GM10248 (cell line): ENCODE results near the gene TMEM107.
A peak's percentile ranks its signal among the peaks of the same experiment; 100 is the strongest.

Experiments
- CTCF ChIA-PET: fragments of 300-600 bp; sonication (Branson Sonifier 250); formaldehyde crosslinking; extraction: SDS; loops from one replicate; lab custom pipeline; 2021; ENCODE audit warnings: antibody characterized with exemption; lab: Yijun Ruan, JAX
- POLR2A ChIA-PET: fragments of 350-650 bp; sonication (Branson Sonifier 250); formaldehyde crosslinking; extraction: SDS; loops from one replicate; lab custom pipeline; 2020; ENCODE audit warnings: antibody characterized with exemption; lab: Yijun Ruan, JAX
- DNase-seq: peaks from one replicate; pipeline ENCODE4 v3.0.0; 2012; ENCODE audit errors: extremely low spot score
- TF ChIP-seq, protein P1 (sequence below): IDR thresholded peaks from 2 replicates; pipeline ENCODE4 v1.5.1; 2012; ENCODE audit warnings: mild to moderate bottlenecking, low read depth; ENCODE audit errors: extremely low read depth, missing control alignments, control extremely low read depth

Gene TMEM107

DNA sequence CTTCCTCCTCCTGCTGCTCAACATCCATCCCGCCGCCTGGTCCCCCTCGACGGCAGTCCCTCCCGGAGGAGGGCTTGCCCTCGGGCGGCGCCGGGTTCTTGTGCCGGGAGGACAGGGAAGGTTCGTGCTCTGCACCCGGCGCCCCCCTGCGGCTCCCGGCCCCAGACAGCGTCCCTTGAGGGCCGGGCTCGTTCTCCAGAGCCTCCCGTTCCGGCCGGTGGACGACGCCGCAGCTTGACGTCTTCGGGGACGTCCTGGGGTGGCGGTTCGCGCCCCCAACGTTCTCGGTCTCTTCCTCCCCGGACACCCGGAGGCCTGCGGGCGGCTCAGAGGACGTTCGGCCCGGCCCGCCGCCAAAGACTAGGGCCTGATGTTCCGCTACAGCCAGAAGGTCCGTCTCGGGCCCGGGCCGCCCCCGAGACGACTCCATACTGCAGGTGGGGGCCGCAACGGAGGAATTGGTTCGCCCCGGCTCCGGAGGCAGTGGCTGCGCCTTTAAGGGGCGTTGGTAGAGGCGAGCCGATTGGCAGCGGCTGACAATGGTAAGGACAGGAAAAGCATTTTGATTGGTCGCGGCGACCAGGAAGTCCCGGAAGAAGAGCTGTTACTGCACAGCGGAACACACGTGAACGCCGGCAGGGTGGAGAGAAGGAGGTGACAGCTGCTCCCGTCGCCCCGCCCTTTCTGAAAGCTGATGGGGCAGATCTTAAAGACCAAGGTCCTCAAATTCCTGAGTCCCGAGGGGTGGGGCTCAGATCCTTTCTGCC lies 13.7 kb upstream of the TMEM107 start, which contains the start of gene BORCS6:
Gene BORCS6 (minus strand): TSS at position 470 of the 767 bp plus-strand sequence. CDS start 40 bp downstream, at position 430.
- DNase-seq: peak; percentile 91
- TF ChIP-seq, protein P1, sequence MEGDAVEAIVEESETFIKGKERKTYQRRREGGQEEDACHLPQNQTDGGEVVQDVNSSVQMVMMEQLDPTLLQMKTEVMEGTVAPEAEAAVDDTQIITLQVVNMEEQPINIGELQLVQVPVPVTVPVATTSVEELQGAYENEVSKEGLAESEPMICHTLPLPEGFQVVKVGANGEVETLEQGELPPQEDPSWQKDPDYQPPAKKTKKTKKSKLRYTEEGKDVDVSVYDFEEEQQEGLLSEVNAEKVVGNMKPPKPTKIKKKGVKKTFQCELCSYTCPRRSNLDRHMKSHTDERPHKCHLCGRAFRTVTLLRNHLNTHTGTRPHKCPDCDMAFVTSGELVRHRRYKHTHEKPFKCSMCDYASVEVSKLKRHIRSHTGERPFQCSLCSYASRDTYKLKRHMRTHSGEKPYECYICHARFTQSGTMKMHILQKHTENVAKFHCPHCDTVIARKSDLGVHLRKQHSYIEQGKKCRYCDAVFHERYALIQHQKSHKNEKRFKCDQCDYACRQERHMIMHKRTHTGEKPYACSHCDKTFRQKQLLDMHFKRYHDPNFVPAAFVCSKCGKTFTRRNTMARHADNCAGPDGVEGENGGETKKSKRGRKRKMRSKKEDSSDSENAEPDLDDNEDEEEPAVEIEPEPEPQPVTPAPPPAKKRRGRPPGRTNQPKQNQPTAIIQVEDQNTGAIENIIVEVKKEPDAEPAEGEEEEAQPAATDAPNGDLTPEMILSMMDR: peak; percentile 33
- ChIA-PET CTCF (interaction anchor here (0.7 to 4.3 kb wide), 13 partner anchors 10 to 129 kb away, joined by 3 to 30 read pairs (median 3); partner anchors contain the start of gene HES7), POLR2A (interaction anchor here (0.5 to 6.1 kb wide), 12 partner anchors 8 to 58 kb away, joined by 3 to 89 read pairs (median 3); partner anchors contain the start of genes AURKB and CTC1)

DNA sequence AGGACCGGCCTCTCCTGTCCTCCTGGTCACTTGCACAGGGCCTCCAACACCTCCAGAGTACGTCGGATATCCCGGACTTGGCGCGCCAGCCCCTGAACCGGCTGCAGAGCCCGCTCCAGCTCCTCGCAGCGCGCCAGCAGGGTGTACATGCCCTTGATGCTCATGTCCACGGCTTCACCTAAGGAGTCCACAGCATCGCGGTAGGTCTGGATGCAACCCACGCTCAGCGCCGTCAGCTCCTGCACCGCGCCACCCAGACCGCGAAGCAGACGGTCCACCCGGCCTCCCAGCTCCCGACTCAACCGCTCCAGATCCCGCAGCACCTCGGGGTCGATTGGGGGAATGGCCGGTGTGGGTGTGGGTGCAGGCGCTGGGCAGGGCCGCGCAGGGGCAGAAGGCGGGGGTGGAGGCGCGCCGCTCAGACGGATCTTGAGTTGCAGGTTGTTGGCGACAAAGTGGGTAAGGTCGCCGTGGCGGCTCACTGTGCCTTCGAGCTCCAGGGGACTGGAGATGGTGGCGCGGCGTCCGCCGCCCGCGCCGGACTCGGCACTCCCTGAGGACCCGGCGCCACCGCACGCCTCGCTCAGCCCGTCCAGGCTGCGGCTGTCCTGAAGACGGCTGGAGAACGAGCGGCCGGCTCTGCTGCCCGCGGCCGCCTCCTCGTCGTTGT lies 13.0 kb upstream of the TMEM107 start:
- no peak for DNase-seq
- ChIA-PET CTCF (interaction anchor here (0.6 to 4.3 kb wide), 9 partner anchors 11 to 128 kb away, joined by 3 to 30 read pairs (median 3); no protein-coding TSS in a partner anchor), POLR2A (interaction anchor here (1.4 to 6.1 kb wide), 3 partner anchors 16 to 35 kb away, joined by 3 to 89 read pairs (median 6); partner anchors contain the start of gene AURKB)
- TF ChIP-seq, protein P1: no peak

DNA sequence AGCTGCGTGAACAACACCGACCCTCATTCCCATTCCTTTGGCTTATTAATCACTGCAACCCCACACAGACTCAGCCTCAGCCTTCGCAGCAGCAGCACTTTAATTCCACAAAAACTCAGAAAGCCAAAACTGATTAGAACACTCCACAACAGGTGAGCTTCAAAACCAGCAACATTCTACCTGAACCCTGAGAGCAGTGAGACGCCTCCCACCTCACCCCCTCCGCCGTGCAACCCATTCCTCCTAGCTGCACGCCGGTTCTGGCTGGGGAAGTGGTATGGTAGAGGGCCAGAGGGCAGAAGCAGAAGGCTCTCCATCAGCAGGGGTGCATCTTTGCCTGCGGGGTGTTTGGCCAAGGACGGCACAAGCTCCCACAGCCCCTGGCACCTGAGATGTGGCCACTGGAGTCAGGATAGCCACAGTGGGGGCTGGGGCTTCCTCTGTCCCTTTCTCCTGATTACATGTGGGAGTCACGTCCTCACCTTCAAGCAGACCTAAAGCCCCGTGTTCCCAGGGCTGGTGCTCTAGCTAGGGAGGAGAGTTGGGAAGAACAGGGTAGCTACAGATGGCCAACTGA lies 12.2 kb upstream of the TMEM107 start:
- DNase-seq: no peak
- CTCF ChIA-PET: interaction anchor here (0.6 to 4.3 kb wide), 11 partner anchors 12 to 78 kb away, joined by 3 to 30 read pairs (median 3); no protein-coding TSS in a partner anchor
- TF ChIP-seq, protein P1: no peak
- POLR2A ChIA-PET: interaction anchor here (0.7 to 6.1 kb wide), 2 partner anchors 16 to 64 kb away, joined by 5 to 89 read pairs; no protein-coding TSS in a partner anchor

GRCh38 chr17:8187517-8188262 lies 11.5 kb upstream of the TMEM107 start:
- ChIA-PET CTCF (interaction anchor here (0.6 to 4.3 kb wide), 11 partner anchors 11 to 558 kb away, joined by 3 to 30 read pairs (median 4); partner anchors contain the start of gene TMEM107), POLR2A (interaction anchor here (0.5 to 6.1 kb wide), 4 partner anchors 11 to 63 kb away, joined by 3 to 89 read pairs (median 4); partner anchors contain the start of gene AURKB)
- peak; percentile 67 for DNase-seq
- TF ChIP-seq, protein P1: peak; percentile 15

- ChIA-PET POLR2A (interaction anchor here (0.7 to 6.1 kb wide), 2 partner anchors 11 to 14 kb away, joined by 3 to 89 read pairs; no protein-coding TSS in a partner anchor), CTCF (interaction anchor here (0.6 to 4.3 kb wide), 14 partner anchors 11 to 558 kb away, joined by 3 to 30 read pairs (median 4); partner anchors contain the start of gene TMEM107)
- TF ChIP-seq, protein P1: peak; percentile 48
- peak; percentile 76 for DNase-seq
Measured at GRCh38 chr17:8186787-8187516, 10.8 kb upstream of the TMEM107 start.
